NCI-H510A treated with DMSO at 0.1 percent for 48 hours (cell line): ENCODE results near the gene LIPA.

Source experiments
- DNase-seq: peaks from one replicate; lab custom pipeline; 2025; lab: John Stamatoyannopoulos, UW

Gene LIPA

GRCh38 chr10:89164920-89165319, 86.7 kb downstream of the LIPA start:
- DNase-seq: no peak

GRCh38 chr10:89164080-89164479, 87.5 kb downstream of the LIPA start:
- no peak for DNase-seq
